Adipose tissue (tissue), 3 donors: ENCODE results near the gene CDS1. TPM values are rescaled to one million over a fixed set of nuclear protein-coding genes. Genes with fewer than 3 reads are reported as not detected.
"Not testable (repeated sequence)": the region's sequence is repeated elsewhere in the genome, so short reads cannot be mapped to it uniquely, and the experiment has no call there.

Experiments used
- H3K27ac ChIP-seq: one replicate; pipeline ENCODE4 v1.5.1; 2013; ENCODE audit warnings: low read depth, low read length
- WGBS, 3 donors: extraction: QIAGEN DNeasy Blood & Tissue Kit; methylation state at CpG; one replicate each; pipeline ENCODE4 v1.1.7; 2013; 5-methylcytosine and 5-hydroxymethylcytosine counted together
- polyA plus RNA-seq, 3 donors: library from polyadenylated mRNA; stranded (reverse); fragments of 200-250 nt; gene quantifications; one replicate each; pipeline ENCODE4 v1.2.3, GENCODE V29; 2013
- donor health status: healthy with polysubstance abuse.
- donor health status: Bipolar disorder and iron deficiency.
- donor health status: healthy.

The CDS1 gene
- 1 to 10 TPM in 1 of 3 donors, under 1 TPM in 2; 0.22 to 2.7 (median 0.71) TPM for polyA plus RNA-seq

DNA sequence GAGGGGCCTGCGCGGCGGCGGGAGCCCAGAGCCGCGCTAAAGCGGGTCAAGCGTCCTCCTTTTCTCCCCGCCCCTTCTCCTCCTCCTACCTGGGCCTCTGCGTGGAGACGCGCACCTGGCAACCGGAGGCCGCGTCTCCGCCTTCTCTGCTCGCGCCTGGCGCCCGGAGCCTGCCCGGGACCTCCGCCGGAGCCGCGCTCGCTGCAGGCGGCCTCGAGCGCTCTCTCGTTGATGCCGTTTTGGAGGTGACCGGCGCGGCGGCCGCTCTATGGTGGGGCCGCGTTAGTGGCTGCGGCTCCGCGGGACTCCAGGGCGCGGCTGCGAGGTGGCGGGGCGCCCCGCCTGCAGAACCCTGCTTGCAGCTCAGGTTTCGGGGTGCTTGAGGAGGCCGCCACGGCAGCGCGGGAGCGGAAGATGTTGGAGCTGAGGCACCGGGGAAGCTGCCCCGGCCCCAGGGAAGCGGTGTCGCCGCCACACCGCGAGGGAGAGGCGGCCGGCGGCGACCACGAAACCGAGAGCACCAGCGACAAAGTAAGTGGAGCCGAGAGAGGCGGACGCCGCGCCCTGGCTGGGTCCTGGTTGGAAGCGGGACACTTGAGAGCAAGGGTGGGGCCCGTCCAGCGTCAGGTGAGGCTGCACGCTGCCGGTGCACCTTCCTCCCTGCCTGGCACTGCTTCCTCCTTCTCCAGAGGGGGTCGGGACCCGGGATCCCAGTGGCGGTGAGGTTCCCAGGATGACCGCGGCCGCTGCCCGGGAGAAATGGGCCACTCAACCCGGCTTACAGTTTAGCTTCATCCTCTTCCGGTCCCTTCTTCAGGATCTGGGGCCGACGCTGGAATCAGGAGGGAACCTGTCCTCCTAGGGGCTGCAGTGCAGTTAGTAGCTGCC, at the start of gene CDS1:
TSS of gene CDS1 (plus strand) at position 140 of the 888 bp plus-strand sequence. CDS start at position 415, 275 bp downstream.
- H3K27ac ChIP-seq: no peak within 1 kb of the TSS
- WGBS, 3 donors: 0 to 1% (median 1%) methylated on average over 62 to 88 of the region's 88 CpGs

DNA sequence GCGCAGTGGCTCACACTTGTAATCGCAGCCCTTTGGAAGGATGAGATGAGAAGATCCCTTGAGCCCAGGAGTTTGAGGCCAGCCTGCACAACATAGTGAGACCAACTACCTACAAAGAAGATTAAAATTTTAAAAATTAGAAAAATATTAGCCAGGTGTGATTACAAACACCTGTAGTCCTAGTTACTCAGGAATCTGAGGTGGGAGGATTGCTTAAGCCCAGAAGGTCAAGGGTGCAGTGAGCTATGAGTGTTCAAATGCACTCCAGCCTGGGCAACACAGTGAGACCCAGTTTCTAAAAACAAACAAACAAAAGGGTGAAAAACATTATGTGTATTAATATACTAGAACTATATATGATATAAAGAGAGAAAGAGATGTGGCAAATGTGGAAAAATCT, 47.0 kb upstream of the CDS1 start:
- H3K27ac ChIP-seq: no peak overlapping the region
- 89 to 98% (median 95%) methylated on average over 2 of the region's 2 CpGs for WGBS, 3 donors

DNA sequence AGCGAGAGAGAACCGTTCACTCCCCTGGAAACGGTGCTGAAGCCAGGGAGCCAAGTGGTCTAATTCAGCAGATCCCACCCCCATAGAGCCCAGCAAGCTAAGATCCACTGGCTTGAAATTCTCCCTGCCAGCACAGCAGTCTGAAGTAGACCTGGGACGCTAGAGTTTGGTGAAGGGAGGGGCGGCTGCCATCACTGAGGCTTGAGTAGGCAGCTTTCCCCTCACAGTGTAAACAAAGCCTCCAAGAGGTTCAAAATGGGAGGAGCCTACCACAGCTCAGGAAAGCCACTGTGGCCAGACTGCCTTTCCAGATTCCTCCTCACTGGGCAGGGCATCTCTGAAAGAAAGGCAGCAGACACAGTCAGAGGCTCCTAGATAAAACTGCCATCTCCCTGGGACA, 37.8 kb upstream of the CDS1 start:
- 63 to 72% (median 71%) methylated on average over 5 of the region's 5 CpGs for WGBS, 3 donors
- H3K27ac ChIP-seq: no peak overlapping the region

DNA sequence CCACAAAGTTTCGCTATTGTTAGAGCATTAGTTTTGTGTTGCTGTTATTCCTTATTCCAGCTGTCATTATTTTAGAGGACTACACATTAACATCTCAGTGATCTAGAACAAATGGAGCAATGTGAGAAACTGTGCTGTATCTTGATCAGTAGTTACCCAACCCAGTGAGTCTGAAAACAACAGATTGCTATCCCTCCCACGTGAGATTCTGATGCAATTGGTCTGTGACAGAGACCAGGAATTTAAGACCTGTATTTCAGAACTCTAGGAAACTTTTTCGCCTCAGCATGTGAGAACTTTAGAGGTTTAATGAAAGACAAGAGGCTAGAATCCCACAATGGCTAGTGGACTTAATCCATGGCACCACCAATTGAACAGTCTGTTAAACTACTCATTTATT, 35.7 kb upstream of the CDS1 start:
- H3K27ac ChIP-seq: no peak overlapping the region
- WGBS, 3 donors: 72 to 88% (median 77%) methylated on average over 3 of the region's 3 CpGs

DNA sequence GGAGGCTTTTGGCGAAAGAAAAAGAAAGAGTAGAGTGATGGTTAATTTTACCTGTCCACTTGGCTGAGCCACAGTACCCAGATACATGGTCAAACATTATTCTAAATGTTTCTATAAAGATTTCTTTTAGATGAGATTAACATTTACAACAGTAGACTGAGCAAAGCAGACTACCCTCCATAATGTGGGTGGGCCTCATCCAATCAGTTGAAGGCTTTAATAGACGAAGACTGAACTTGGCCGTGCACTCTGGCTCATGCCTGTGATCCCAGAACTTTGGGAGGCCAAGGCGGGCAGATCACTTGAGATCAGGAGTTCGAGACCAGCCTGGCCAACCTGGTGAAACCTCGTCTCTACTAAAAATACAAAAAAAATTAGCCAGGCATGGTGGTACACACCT, 33.7 kb upstream of the CDS1 start:
- 82 to 87% (median 85%) methylated on average over 6 of the region's 6 CpGs for WGBS, 3 donors
- H3K27ac ChIP-seq: not testable (repeated sequence)

DNA sequence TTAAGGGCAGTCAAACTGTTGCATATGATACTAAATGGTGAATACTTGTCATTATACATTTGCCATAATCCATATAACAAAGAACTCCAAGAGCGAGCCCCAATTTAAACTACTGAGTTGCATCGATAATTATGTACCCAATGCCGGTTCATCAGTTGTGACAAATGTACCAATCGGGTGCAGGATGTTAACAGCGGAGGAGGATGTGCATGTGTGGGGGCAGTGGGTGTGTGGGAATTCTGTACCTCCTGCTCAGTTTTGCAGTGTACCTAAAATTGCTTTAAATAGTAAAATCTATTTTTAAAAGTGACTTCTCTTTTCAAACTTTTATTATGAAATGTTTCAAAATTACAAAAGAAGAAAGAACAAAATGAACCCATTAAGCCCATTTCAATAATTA, 20.8 kb upstream of the CDS1 start:
- WGBS, 3 donors: 96 to 99% (median 96%) methylated on average over 5 of the region's 5 CpGs
- H3K27ac ChIP-seq: no peak overlapping the region

DNA sequence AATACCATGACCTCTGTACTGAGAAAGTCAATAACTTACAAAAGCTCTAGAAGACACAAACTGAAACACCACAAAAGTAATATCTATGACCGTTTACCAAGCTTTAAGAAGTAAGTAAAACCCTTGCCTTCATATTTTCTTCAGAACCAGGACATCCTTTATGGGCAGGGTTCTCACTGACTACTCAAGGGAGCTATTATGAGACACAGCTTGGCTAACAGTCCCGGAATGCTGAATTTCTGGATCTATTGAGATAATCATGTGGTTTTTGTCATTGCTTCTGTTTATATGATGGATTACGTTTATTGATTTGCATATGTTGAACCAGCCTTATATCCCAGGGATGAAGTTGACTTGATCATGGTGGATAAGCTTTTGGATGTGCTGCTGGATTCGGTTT, 19.9 kb upstream of the CDS1 start:
- no peak overlapping the region for H3K27ac ChIP-seq
- WGBS, 3 donors: 57 to 68% (median 65%) methylated on average over 4 of the region's 4 CpGs

DNA sequence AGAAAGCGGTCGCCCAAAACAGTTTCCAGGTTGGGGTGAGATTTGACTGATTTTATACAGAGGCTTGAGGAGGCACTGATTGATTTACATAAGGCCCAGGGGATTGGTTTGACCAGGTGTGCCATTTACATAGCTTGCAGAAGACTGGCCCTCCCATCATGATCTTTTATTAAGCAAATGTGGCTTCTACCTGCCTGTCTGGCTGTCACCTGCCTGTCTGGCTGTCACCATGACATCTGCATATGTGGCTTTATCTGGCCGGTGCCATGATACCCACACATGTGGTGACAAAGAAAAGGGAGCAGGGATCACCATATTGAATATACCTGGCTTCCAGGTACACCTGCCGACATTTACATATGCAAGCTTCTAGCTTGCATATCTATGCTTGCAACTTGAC, 17.0 kb upstream of the CDS1 start:
- no peak overlapping the region for H3K27ac ChIP-seq
- WGBS, 3 donors: 90 to 92% (median 91%) methylated on average over 4 of the region's 4 CpGs

DNA sequence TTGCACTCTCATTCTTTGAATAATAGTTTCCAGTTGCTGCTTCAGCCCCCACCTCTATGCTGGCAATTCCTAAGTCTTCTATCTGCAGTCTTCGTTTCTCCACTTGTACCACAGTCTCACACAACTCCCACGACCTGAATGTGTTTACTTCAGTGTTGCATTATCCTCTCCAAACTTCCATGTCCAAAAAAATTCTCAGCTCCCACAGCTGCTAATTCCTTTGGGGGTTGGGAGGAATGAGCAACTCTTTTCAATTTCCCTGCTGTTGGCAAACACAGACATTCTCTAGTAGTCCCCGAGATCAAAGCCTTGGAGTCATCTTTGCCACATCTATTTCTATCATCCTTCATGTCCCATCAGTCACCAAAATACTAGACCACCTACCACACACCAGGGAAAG, 14.4 kb upstream of the CDS1 start:
- H3K27ac ChIP-seq: no peak overlapping the region
- WGBS, 3 donors: 31 to 47% (median 43%) methylated on average over 3 of the region's 3 CpGs

DNA sequence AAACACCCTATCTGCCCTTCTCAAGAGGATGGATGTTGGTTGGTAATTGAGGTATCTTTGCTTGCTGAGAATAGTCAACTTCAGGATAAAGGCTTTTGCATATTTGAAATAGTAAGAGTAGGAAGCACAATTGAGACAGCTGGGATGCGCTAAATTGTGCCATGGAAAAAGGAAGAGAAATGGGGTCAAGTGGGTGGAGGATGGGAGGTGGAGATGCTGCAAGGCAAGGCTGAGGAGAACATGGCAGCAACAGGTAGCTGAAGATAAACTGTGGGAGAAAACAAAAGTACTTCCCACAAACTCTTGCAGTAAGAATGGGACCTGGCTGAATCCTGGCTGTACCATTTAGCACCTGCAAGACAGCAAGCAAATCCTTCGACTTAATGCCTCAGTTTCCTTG, 13.9 kb upstream of the CDS1 start:
- 88 to 94% (median 93%) methylated on average over 2 of the region's 2 CpGs for WGBS, 3 donors
- no peak overlapping the region for H3K27ac ChIP-seq

DNA sequence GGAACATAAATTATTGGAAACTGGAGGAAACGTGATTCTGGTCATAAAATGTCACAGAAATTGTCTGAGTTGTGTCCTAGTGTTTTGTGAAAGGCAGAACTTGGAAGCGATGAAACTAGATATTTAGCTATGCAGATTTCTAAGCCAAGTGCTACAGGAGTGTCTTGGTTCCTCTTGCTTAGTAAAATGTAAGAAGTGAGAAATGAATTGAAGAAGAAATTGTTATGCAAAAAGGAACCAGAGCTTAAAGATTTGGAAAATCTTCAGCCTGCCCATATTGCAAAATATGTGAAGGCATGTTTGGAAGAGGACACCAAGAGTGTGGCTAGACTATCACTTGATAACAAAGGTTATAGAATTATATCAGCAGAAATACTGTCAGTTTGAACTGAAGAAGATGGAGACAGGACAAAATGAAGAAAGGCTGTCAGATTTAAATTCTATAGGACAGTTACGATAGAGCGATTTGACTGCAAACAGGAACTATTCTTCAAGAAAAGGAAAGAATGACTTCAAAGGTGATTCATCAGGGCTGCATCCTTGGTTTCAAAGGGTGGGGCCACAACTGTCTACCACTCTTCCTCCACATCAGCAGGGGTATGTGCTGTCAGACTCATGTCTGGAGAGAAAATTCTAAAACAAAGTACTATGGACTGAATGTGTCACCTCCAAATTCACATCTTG, 9.4 kb upstream of the CDS1 start:
- 74 to 85% (median 77%) methylated on average over 4 of the region's 4 CpGs for WGBS, 3 donors
- H3K27ac ChIP-seq: no peak overlapping the region

DNA sequence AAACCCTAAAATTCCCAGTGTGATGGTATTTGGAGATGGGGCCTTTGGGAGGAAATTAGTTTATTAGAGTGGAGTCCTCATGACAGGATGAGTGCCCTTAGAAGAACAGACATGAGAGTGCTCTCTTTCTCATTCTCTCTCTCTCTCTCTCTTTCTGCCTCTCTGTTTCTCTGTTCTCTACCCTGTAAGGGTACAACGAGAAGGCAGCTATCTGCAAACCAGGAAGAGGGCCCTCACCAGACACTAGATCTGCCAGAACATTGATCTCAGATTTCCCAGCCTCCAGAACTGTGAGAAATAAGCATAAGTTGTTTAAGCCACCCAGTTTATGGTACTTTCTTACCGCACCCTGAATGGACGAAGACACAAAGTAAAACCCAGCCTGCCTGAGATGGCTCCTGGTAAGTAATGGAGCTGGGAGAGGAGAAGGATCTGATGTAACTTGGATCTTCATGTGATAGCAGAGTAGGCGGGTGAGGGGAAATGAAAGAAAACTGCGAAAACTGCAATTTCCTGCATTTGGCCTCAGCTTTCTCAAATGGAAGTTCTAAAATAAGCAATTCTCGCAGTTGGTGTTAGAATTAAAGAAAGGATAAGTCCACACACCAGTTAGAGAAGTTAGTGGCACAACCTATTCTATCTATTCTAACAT, 8.7 kb upstream of the CDS1 start:
- WGBS, 3 donors: 71 to 88% (median 77%) methylated on average over 6 of the region's 6 CpGs

DNA sequence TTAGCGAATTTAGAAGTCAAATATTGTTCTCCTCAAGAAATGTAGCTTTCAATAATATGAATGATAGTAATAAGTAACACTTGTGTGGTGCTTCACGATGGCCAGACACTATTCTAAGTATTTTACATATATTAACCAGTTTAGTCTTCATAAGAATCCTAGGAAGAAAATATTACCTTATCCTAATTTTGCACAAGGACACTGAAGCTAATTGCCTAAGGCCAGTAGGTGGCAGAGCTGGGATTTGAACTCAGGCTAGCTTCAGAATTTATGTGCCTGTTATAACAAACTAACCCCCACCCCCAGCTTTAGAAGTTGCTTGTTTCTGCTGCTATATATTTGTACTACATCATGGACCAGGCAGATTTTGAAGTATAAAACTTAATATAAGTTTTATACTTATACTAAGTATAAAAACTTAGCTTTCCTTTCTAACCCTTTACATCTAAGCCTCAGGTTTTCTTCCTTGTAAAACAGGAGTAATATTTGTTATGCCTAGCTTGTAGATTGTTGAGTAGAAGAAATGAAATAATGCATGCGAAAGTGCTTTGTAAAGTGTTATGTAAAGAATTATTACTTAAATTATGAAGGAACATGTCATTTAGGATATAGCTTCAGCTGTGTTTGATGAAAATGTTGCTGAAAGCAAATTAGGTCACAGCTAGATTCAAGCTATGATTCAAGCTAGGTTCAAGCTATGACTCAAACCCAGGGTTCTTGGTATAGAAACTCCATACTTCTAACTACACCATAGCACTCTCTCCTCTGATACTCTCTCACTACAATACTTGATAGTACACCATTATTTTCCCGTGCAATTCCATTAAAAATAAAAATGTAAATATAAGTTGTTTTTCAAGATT, 4.2 kb upstream of the CDS1 start:
- no peak overlapping the region for H3K27ac ChIP-seq

More for the DNA sequence above, 8.7 kb upstream of the CDS1 start:
- H3K27ac ChIP-seq: no peak overlapping the region

DNA sequence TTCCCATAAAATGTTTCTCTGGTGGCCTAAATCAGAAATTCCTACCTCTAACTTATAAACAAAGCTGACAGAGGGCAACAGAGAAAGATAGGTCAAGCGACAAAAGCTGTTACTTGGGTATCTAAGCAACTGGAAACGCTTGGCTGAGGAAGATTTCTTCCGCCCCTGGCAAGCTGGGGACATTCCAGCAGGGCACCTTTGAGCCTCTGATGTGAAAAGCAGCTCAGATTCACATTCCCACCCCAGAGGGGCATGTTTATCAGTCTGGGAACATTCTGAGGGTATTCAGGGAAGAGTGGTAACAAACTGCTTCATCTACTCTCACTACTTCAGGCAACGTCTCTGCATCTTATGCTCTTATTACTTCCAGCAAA, 3.5 kb upstream of the CDS1 start:
- no peak overlapping the region for H3K27ac ChIP-seq
- 87 to 89% (median 87%) methylated on average over 4 of the region's 4 CpGs for WGBS, 3 donors

More for the DNA sequence above, 4.2 kb upstream of the CDS1 start:
- 66 to 75% (median 70%) methylated on average over 4 of the region's 4 CpGs for WGBS, 3 donors

DNA sequence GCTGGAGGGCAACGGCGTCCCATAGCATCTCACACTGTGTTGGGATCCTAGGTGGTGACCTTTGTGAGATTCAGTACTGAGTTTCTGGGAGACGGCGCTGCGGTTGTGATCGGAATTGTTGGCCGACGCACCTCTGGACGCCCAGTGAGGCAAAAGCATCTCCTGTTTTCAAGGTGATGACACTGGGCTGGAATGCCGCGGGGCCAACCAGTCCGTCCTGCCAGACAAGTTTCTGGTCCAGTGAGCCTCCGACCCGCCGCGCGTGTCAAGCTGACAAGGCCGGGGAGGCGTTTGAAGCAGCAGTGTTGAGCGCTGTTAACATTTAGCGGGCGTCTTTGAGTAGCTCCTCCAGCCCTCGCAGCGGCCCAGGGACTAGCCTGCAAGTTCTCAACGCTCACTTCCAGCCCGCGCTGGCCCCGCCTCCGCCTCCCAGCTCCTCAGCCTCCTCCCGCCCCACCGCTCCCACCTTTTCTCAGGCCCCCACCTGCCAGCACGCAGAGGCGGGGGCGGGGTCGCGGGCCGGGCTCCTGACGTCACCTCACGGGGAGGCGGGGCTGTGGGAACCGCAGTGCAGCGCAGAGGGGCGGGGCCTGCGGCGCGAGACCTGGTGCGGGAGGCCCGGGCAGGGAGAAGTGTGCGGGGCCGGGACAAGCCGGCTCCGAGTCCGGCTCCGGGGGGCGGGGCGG, 482 bp upstream of the CDS1 start:
- H3K27ac ChIP-seq: no peak overlapping the region
- 1 to 3% (median 2%) methylated on average over 38 to 56 of the region's 56 CpGs for WGBS, 3 donors

DNA sequence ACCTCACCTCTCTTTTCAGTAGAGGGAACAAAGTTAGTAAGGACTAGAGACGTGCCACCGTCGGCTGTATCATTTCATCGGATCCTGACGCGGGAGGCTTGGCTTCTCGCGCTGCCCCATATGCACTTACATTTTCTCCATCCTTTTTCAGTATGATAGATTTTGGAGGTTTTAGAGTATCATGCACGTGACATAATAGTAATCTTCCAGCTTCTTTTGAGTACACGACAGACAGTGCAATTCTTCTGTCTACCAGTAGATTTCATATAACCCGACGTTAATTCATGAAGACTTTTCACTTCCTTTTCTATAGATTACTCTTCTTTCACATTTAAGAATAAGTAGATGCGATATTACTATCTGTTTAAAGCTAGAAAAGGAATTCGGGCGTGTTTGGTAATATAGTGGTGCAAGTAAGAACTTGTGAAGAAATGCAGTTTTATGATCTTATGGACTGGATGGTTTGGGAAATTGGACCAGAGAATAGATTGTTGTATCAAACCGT, 1.0 kb downstream of the CDS1 start:
- no peak overlapping the region for H3K27ac ChIP-seq
- WGBS, 3 donors: 8 to 22% (median 20%) methylated on average over 16 of the region's 16 CpGs

DNA sequence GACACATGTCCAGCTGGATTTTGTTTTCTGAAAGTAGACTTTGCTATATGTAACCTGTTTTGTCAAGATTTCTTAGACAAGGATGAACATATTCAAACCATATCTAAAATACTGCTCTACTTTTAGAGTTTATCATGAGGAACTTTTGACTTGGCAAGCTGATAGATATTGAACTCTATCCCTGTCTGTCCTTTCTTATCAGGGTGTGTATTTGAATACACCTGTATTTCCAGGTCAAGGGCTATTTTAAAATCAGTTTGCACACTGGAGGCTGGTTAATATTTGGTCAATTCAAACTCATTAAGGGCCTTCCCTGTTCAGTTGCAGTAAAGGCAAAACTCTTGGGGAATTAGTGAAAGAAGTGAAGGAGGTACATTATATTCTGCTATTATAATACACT, 2.3 kb downstream of the CDS1 start:
- no peak overlapping the region for H3K27ac ChIP-seq

DNA sequence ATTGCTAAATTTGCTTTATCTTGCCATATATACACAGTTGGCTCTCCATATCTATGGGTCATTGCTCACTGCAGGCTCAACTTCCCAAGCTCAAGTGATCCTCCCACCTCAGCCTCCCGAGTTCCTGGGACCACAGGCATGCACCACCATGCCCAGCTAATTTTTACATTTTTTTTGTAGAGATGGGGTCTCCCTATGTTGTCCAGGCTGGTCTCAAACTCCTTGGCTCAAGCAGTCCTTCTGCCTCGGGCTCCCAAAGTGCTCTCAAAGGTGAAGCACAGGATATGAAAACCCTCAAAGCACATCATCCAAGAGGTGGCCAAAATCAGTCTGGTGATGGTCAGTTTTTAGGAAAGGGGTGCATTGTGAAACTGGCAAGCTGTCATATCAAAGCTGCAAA, 11.8 kb downstream of the CDS1 start:
- 65 to 88% (median 78%) methylated on average over 2 of the region's 2 CpGs for WGBS, 3 donors
- no peak overlapping the region for H3K27ac ChIP-seq
